IPS DF 6.9 (cell line): ENCODE measurements around the gene SLC4A2.

Experiments used
- DNase-seq: peaks from one replicate; pipeline ENCODE4 v3.0.0-alpha.2; 2013; ENCODE audit warnings: low read depth, low spot score
- H3K27ac ChIP-seq: one replicate; pipeline ENCODE4 v1.5.1; 2013; ENCODE audit warnings: low read length, control low read depth
- H3K27me3 ChIP-seq: 2 replicates; pipeline ENCODE4 v1.6.1; 2013; ENCODE audit warnings: mild to moderate bottlenecking, low read length; ENCODE audit not compliant: control insufficient read depth, insufficient read depth
- H3K36me3 ChIP-seq: 2 replicates; pipeline ENCODE4 v1.6.1; 2013; ENCODE audit warnings: low read length; ENCODE audit not compliant: control insufficient read depth, insufficient read depth
- H3K4me1 ChIP-seq: 2 replicates; pipeline ENCODE4 v1.6.1; 2013; ENCODE audit warnings: low read length; ENCODE audit not compliant: control insufficient read depth, insufficient read depth
- H3K4me3 ChIP-seq: 2 replicates; pipeline ENCODE4 v1.5.1; 2013; ENCODE audit warnings: mild to moderate bottlenecking, low read length
- H3K9me3 ChIP-seq: 2 replicates; pipeline ENCODE4 v1.6.1; 2013; ENCODE audit warnings: low read length, inconsistent platforms; ENCODE audit not compliant: control insufficient read depth, insufficient read depth
- WGBS: extraction: QIAGEN DNeasy Blood & Tissue Kit; methylation state at CpG from one replicate; pipeline ENCODE4 v1.1.7; 2013; ENCODE audit warnings: mixed read lengths, missing lambda C conversion rate; ENCODE audit not compliant: insufficient read length, insufficient coverage; 5-methylcytosine and 5-hydroxymethylcytosine counted together

The SLC4A2 gene

GRCh38 chr7:151094675-151095074 is 35.3 kb downstream of the SLC4A2 start:
- Histone ChIP-seq H3K4me1 (no peaks in the 10 kb centered on the region), H3K4me3 (no peak overlapping the region), H3K27me3 (no peaks in the 10 kb centered on the region), H3K36me3 (no peaks in the 10 kb centered on the region), H3K9me3 (no peaks in the 10 kb centered on the region), H3K27ac (no peak overlapping the region)
- DNase-seq: no peak
- no CpG with 5 or more reads among the region's 5 CpGs for WGBS

- Histone ChIP-seq H3K9me3 (no peaks in the 10 kb centered on the region), H3K27me3 (no peaks in the 10 kb centered on the region), H3K27ac (no peak overlapping the region), H3K4me1 (no peaks in the 10 kb centered on the region), H3K36me3 (no peaks in the 10 kb centered on the region), H3K4me3 (no peak overlapping the region)
- WGBS: no CpG with 5 or more reads among the region's 10 CpGs
- no peak for DNase-seq
These were observed 35.9 kb downstream of the SLC4A2 start for GRCh38 chr7:151095123-151095797.

- Histone ChIP-seq H3K27me3 (no peaks in the 10 kb centered on the region), H3K4me3 (no peak overlapping the region), H3K27ac (no peak overlapping the region), H3K36me3 (no peaks in the 10 kb centered on the region), H3K9me3 (no peaks in the 10 kb centered on the region), H3K4me1 (no peaks in the 10 kb centered on the region)
- WGBS: no CpG with 5 or more reads among the region's 17 CpGs
- DNase-seq: no peak
These were observed 36.6 kb downstream of the SLC4A2 start for GRCh38 chr7:151095828-151096475.

GRCh38 chr7:151099486-151100211 is 40.3 kb downstream of the SLC4A2 start:
- Histone ChIP-seq H3K27me3 (no peaks in the 10 kb centered on the region), H3K4me1 (peaks cover 5% of the 10 kb centered on the region), H3K4me3 (no peak overlapping the region), H3K27ac (no peak overlapping the region), H3K36me3 (no peaks in the 10 kb centered on the region), H3K9me3 (no peaks in the 10 kb centered on the region)
- no CpG with 5 or more reads among the region's 20 CpGs for WGBS
- no peak for DNase-seq

- Histone ChIP-seq H3K36me3 (no peaks in the 10 kb centered on the region), H3K27ac (no peak overlapping the region), H3K27me3 (no peaks in the 10 kb centered on the region), H3K4me3 (no peak overlapping the region), H3K4me1 (peaks cover 5% of the 10 kb centered on the region), H3K9me3 (no peaks in the 10 kb centered on the region)
- WGBS: no CpG with 5 or more reads among the region's 10 CpGs
- DNase-seq: no peak
These were observed 41.5 kb downstream of the SLC4A2 start for GRCh38 chr7:151100921-151101320.

GRCh38 chr7:151101621-151102396 is 42.4 kb downstream of the SLC4A2 start:
- no CpG with 5 or more reads among the region's 24 CpGs for WGBS
- Histone ChIP-seq H3K36me3 (no peaks in the 10 kb centered on the region), H3K4me1 (peaks cover 5% of the 10 kb centered on the region)

GRCh38 chr7:151102991-151103390 is 43.6 kb downstream of the SLC4A2 start:
- Histone ChIP-seq H3K27me3 (no peaks in the 10 kb centered on the region), H3K4me1 (peaks cover 5% of the 10 kb centered on the region), H3K4me3 (no peak overlapping the region), H3K36me3 (no peaks in the 10 kb centered on the region), H3K27ac (no peak overlapping the region), H3K9me3 (no peaks in the 10 kb centered on the region)
- DNase-seq: no peak
- WGBS: no CpG with 5 or more reads among the region's 3 CpGs

More at GRCh38 chr7:151101621-151102396, 42.4 kb downstream of the SLC4A2 start:
- Histone ChIP-seq H3K27me3 (no peaks in the 10 kb centered on the region), H3K4me3 (no peak overlapping the region), H3K27ac (no peak overlapping the region), H3K9me3 (no peaks in the 10 kb centered on the region)
- DNase-seq: no peak

GRCh38 chr7:151103973-151104372 is 44.6 kb downstream of the SLC4A2 start:
- no CpG with 5 or more reads among the region's 12 CpGs for WGBS
- DNase-seq: no peak
- no peaks in the 10 kb centered on the region for H3K36me3 ChIP-seq
- H3K27ac ChIP-seq: no peak overlapping the region
- H3K4me1 ChIP-seq: peaks cover 5% of the 10 kb centered on the region
- H3K4me3 ChIP-seq: no peak overlapping the region
- no peaks in the 10 kb centered on the region for H3K27me3 ChIP-seq
- H3K9me3 ChIP-seq: no peaks in the 10 kb centered on the region

GRCh38 chr7:151104411-151105235 is 45.2 kb downstream of the SLC4A2 start:
- Histone ChIP-seq H3K27ac (no peak overlapping the region), H3K36me3 (no peaks in the 10 kb centered on the region), H3K4me1 (peaks cover 5% of the 10 kb centered on the region), H3K4me3 (no peak overlapping the region), H3K9me3 (no peaks in the 10 kb centered on the region), H3K27me3 (no peaks in the 10 kb centered on the region)
- WGBS: no CpG with 5 or more reads among the region's 23 CpGs
- no peak for DNase-seq
